HepG2 (cell line): Measurements from ENCODE around the gene MTRR. TPM values are rescaled to one million over a fixed set of nuclear protein-coding genes. Genes with fewer than 3 reads are reported as not detected.
A peak's percentile ranks its signal among the peaks of the same experiment; 100 is the strongest.

Source experiments
- ATAC-seq: fragments of 200-7000 bp; cut with Tn5 transposase; 3 replicates; pipeline ENCODE4 v1.9.1; 2020; ENCODE audit warnings: mild to moderate bottlenecking, moderate library complexity
- Bru-seq: library from RNA; stranded (reverse); fragments of 400-500 nt; gene quantifications from one replicate; lab custom pipeline; 2021; lab: Mats Ljungman, UMichigan
- BruChase-seq, 2 experiments: library from RNA; stranded (reverse); fragments of 400-500 nt; gene quantifications; one replicate each; lab custom pipeline; 2021; lab: Mats Ljungman, UMichigan
- BruUV-seq: library from RNA; stranded (reverse); fragments of 400-500 nt; replicated peaks from 2 replicates; lab custom pipeline; 2021; lab: Mats Ljungman, UMichigan
- CTCF ChIA-PET: fragments of 300-600 bp; formaldehyde crosslinking; extraction: SDS; loops from one replicate; lab custom pipeline; 2021; ENCODE audit warnings: low total read pairs, inconsistent platforms, low intra/inter-chr PET ratio; lab: Yijun Ruan, JAX
- POLR2A ChIA-PET: fragments of 350-600 bp; sonication (Branson Sonifier 250); formaldehyde crosslinking; loops from one replicate; lab custom pipeline; 2020; ENCODE audit warnings: antibody characterized with exemption, inconsistent platforms; lab: Yijun Ruan, JAX
- DNase-seq: peaks from one replicate; pipeline ENCODE4 v3.0.0-alpha.2; 2015; ENCODE audit warnings: low spot score
- FAIRE-seq: peaks from 3 replicates; lab custom pipeline; 2011; peaks lifted over from hg19 to GRCh38; lab: Jason Lieb, UNC
- H2AFZ ChIP-seq: one replicate; pipeline ENCODE4 v1.6.1; 2011; ENCODE audit warnings: low read length, inconsistent platforms
- H3K27ac ChIP-seq: fragments of 300-600 bp; 3 replicates; pipeline ENCODE4 v1.8.0; 2011; ENCODE audit warnings: mixed run types, mild to moderate bottlenecking, mixed read lengths, low read length, inconsistent platforms; ENCODE audit not compliant: insufficient read depth; ENCODE audit errors: extremely low read length
- H3K27me3 ChIP-seq, 2 experiments: fragments of 200-600 bp in 1 of 2; 2 replicates in 1 of 2; 3 replicates in 1 of 2; pipeline versions ENCODE4 v1.6.0 to v1.8.0; 2011; ENCODE audit warnings: low read length in 2 of 2, mild to moderate bottlenecking in 2 of 2, moderate library complexity in 2 of 2, inconsistent platforms in 1 of 2; ENCODE audit not compliant: insufficient read depth in 2 of 2, control insufficient read depth in 1 of 2
- H3K36me3 ChIP-seq, 2 experiments: fragments of 200-600 bp in 1 of 2; replicated peaks in 1 of 2; 2 replicates in 1 of 2; 3 replicates in 1 of 2; pipeline versions ENCODE4 v1.5.1 to v1.8.0; 2011; ENCODE audit warnings: low read length in 2 of 2, inconsistent platforms in 1 of 2; ENCODE audit not compliant: insufficient read depth in 2 of 2, control insufficient read depth in 1 of 2
- H3K4me1 ChIP-seq: 2 replicates; pipeline ENCODE4 v1.5.1; 2012; ENCODE audit warnings: low read length, inconsistent platforms; ENCODE audit not compliant: insufficient read depth
- H3K4me2 ChIP-seq: 2 replicates; pipeline ENCODE4 v1.6.0; 2011; ENCODE audit warnings: low read depth, low read length, inconsistent platforms
- H3K4me3 ChIP-seq, 3 experiments: fragments of 200-600 bp in 1 of 3; sonication (generic), shearing (Covaris generic) in 1 of 3; replicated peaks in 1 of 3; 2 replicates each; pipeline ENCODE4 v1.5.1; 2011 to 2016; ENCODE audit warnings: low read length in 3 of 3, inconsistent platforms in 2 of 3, low read depth in 2 of 3, mild to moderate bottlenecking in 2 of 3, control low read depth in 1 of 3, mixed read lengths in 1 of 3; ENCODE audit not compliant: insufficient read depth in 1 of 3
- H3K79me2 ChIP-seq: one replicate; pipeline ENCODE4 v1.6.1; 2011; ENCODE audit warnings: low read length, inconsistent platforms; ENCODE audit not compliant: insufficient read depth
- H3K9ac ChIP-seq: 2 replicates; pipeline ENCODE4 v1.6.0; 2011; ENCODE audit warnings: mild to moderate bottlenecking, low read depth, low read length, inconsistent platforms; ENCODE audit not compliant: insufficient read depth
- H3K9me3 ChIP-seq: 2 replicates; pipeline ENCODE4 v1.5.1; 2012; ENCODE audit warnings: mild to moderate bottlenecking, low read length
- H4K20me1 ChIP-seq: 2 replicates; pipeline ENCODE4 v1.6.0; 2011; ENCODE audit warnings: inconsistent platforms, mild to moderate bottlenecking, low read length, moderate library complexity; ENCODE audit not compliant: insufficient read depth
- ARNTL ChIP-seq: sonication (generic); formaldehyde crosslinking; IDR thresholded peaks from 2 replicates; pipeline ENCODE4 v1.4.0; 2020; ENCODE audit warnings: mild to moderate bottlenecking, missing genetic modification reagents
- ASH2L ChIP-seq: fragments of 300-600, 200-600 bp; sonication (generic); IDR thresholded peaks from 2 replicates; pipeline ENCODE4 v1.7.0; 2017; ENCODE audit warnings: low read depth, mild to moderate bottlenecking, moderate library complexity, mixed read lengths, low read length; ENCODE audit not compliant: insufficient read length
- BRD4 ChIP-seq: sonication (generic); formaldehyde crosslinking; IDR thresholded peaks from 2 replicates; pipeline ENCODE4 v1.4.0; 2020; ENCODE audit warnings: missing genetic modification reagents
- FOXA3 ChIP-seq: IDR thresholded peaks from 2 replicates; pipeline ENCODE4 v1.6.1; 2016; ENCODE audit warnings: missing genetic modification reagents, missing compliant biosample characterization
- GFI1 ChIP-seq: sonication (generic); formaldehyde crosslinking; IDR thresholded peaks from 2 replicates; pipeline ENCODE4 v1.5.0; 2020; ENCODE audit warnings: missing genetic modification reagents, mild to moderate bottlenecking, borderline replicate concordance
- KDM3A ChIP-seq: IDR thresholded peaks from 2 replicates; pipeline ENCODE4 v1.6.1; 2018; ENCODE audit warnings: low read depth, missing compliant biosample characterization
- MLLT10 ChIP-seq: sonication (generic); formaldehyde crosslinking; IDR thresholded peaks from 2 replicates; pipeline ENCODE4 v1.4.0; 2020; ENCODE audit warnings: missing genetic modification reagents
- MXD4 ChIP-seq: IDR thresholded peaks from 2 replicates; pipeline ENCODE4 v1.6.1; 2016; ENCODE audit warnings: mild to moderate bottlenecking, missing biosample characterization, missing genetic modification reagents
- PCBP1 ChIP-seq: fragments of 200-400 bp; formaldehyde crosslinking; IDR thresholded peaks from 2 replicates; pipeline ENCODE4 v1.6.1; 2017; ENCODE audit warnings: mild to moderate bottlenecking, low read depth, low read length, borderline replicate concordance
- SIN3B ChIP-seq: fragments of 150-350 bp; IDR thresholded peaks from 2 replicates; pipeline ENCODE4 v1.6.1; 2014; ENCODE audit warnings: low read length
- SMAD1 ChIP-seq: sonication (generic); formaldehyde crosslinking; IDR thresholded peaks from 2 replicates; pipeline ENCODE4 v1.4.0; 2020; ENCODE audit warnings: missing genetic modification reagents, low read depth, mild to moderate bottlenecking, borderline replicate concordance
- ZBTB14 ChIP-seq: sonication (generic); formaldehyde crosslinking; IDR thresholded peaks from 2 replicates; pipeline ENCODE4 v1.4.0; 2020; ENCODE audit warnings: missing genetic modification reagents
- ZNF337 ChIP-seq: sonication (generic); formaldehyde crosslinking; IDR thresholded peaks from 2 replicates; pipeline ENCODE4 v1.5.1; 2020; ENCODE audit warnings: missing genetic modification reagents, low read depth, mild to moderate bottlenecking, borderline replicate concordance
- ZNF451 ChIP-seq: sonication (generic); formaldehyde crosslinking; IDR thresholded peaks from 2 replicates; pipeline ENCODE4 v1.5.0; 2020; ENCODE audit warnings: mild to moderate bottlenecking, missing genetic modification reagents
- ZNF552 ChIP-seq: sonication (generic); formaldehyde crosslinking; IDR thresholded peaks from 2 replicates; pipeline ENCODE4 v1.9.0; 2022; ENCODE audit warnings: missing genetic modification reagents, mild to moderate bottlenecking, borderline replicate concordance
- ZNF709 ChIP-seq: sonication (generic); formaldehyde crosslinking; IDR thresholded peaks from 2 replicates; pipeline ENCODE4 v1.5.0; 2020; ENCODE audit warnings: mild to moderate bottlenecking, missing genetic modification reagents
- ZNF761 ChIP-seq: sonication (generic); formaldehyde crosslinking; conservative IDR thresholded peaks from 2 replicates; pipeline ENCODE4 v1.4.0; 2020; ENCODE audit warnings: mild to moderate bottlenecking, missing genetic modification reagents
- WGBS: methylation state at CpG from one replicate; pipeline ENCODE4 v1.1.6; 2017; ENCODE audit warnings: low lambda C conversion rate; 5-methylcytosine and 5-hydroxymethylcytosine counted together
- in situ Hi-C: cut with HindIII; loops from 2 replicates; pipeline ENCODE4 v1.10.0; 2017; ENCODE audit warnings: low pct_unique_long_range_greater_than_20kb; ENCODE audit not compliant: extremely low pct_ligation_motif_present
- intact Hi-C: fragments of 100-400 bp; cut with micrococcal nuclease; formaldehyde crosslinking; loops from one replicate; pipeline ENCODE4 v1.10.0; 2022; ENCODE audit not compliant: unreplicated experiment
- long read RNA-seq, 2 experiments: library from RNA in 1 of 2; library from polyadenylated mRNA in 1 of 2; stranded (forward) in 1 of 2; unstranded in 1 of 2; transcript quantifications; one replicate each; pipeline ENCODE4 v2.0.0, GENCODE V29; 2019 to 2022
- polyA minus RNA-seq, 3 experiments: library from RNA; depleted of rRNA, polyadenylated mRNA; stranded (reverse); fragments of >200 nt; gene quantifications; 2 replicates each; pipeline ENCODE4 v1.2.3, GENCODE V29; 2011; ENCODE audit warnings: low replicate concordance in 1 of 3
- polyA plus RNA-seq, 8 experiments: library from polyadenylated mRNA; depleted of rRNA in 3 of 8; stranded (reverse) in 7 of 8; unstranded in 1 of 8; fragments of >200 nt; fragmentation: Illumina TruSeq in 4 of 8; extraction: Trizol in 4 of 8; gene quantifications; 2 replicates each; pipeline versions ENCODE4 v1.2.1 to v1.2.3, GENCODE V29; 2011 to 2016; ENCODE audit warnings: low read depth in 4 of 8, missing spikeins in 1 of 8, mixed read lengths in 1 of 8; ENCODE audit not compliant: insufficient read depth in 1 of 8
- total RNA-seq, 5 experiments: library from RNA; depleted of rRNA; stranded (reverse); fragments of >200 nt; fragmentation: Illumina TruSeq; extraction: Trizol; gene quantifications; 2 replicates each; pipeline ENCODE4 v1.2.3, GENCODE V29; 2016; ENCODE audit warnings: low read depth in 1 of 5

MTRR gene
- total RNA-seq (2016; rRNA removed; fragmentation: Illumina TruSeq; extraction: Trizol) (39.2 and 43.1 TPM in 2 replicates), polyA plus RNA-seq (2011; rRNA removed) (53.9 and 59.2 TPM in 2 replicates), polyA minus RNA-seq (2011; rRNA and poly(A)+ RNA removed; ENCODE audit: low replicate concordance) (87.7 and 260 TPM in 2 replicates), Bru-seq, nascent RNA (percentile 90 among the genes with signal in this experiment), BruChase-seq, experiment 1, labeled RNA remaining after a 6-hour chase (percentile 87 among the genes with signal in this experiment), BruChase-seq, experiment 2, labeled RNA remaining after a 2-hour chase (percentile 89 among the genes with signal in this experiment)
- total RNA-seq (2016; cell fraction: cytosol; rRNA removed; fragmentation: Illumina TruSeq; extraction: Trizol; ENCODE audit: low read depth), result 9.6 and 9.7 TPM in 2 replicates
- total RNA-seq (2016; cell fraction: insoluble cytoplasmic fraction; rRNA removed; fragmentation: Illumina TruSeq; extraction: Trizol), result 44.7 and 46.0 TPM in 2 replicates
- total RNA-seq (2016; cell fraction: membrane; rRNA removed; fragmentation: Illumina TruSeq; extraction: Trizol), result 19.2 TPM in 2 replicates
- 73.8 and 83.7 TPM in 2 replicates for total RNA-seq (2016; cell fraction: nucleus; rRNA removed; fragmentation: Illumina TruSeq; extraction: Trizol)
- polyA plus RNA-seq (2011; cell fraction: cytosol; rRNA removed), result 24.6 and 29.6 TPM in 2 replicates
- 76.6 and 78.8 TPM in 2 replicates for polyA plus RNA-seq (2011; cell fraction: nucleus; rRNA removed)
- polyA plus RNA-seq (2012), result 27.0 and 30.9 TPM in 2 replicates
- polyA plus RNA-seq (2016; cell fraction: cytosol; fragmentation: Illumina TruSeq; extraction: Trizol; ENCODE audit: low read depth), result 5.1 and 6.8 TPM in 2 replicates
- 49.7 and 51.4 TPM in 2 replicates for polyA plus RNA-seq (2016; cell fraction: insoluble cytoplasmic fraction; fragmentation: Illumina TruSeq; extraction: Trizol; ENCODE audit: low read depth)
- 15.2 and 18.8 TPM in 2 replicates for polyA plus RNA-seq (2016; cell fraction: membrane; fragmentation: Illumina TruSeq; extraction: Trizol; ENCODE audit: low read depth)
- 66.9 and 74.7 TPM in 2 replicates for polyA plus RNA-seq (2016; cell fraction: nucleus; fragmentation: Illumina TruSeq; extraction: Trizol; ENCODE audit: insufficient read depth, low read depth)
- polyA minus RNA-seq (2011; cell fraction: cytosol; rRNA and poly(A)+ RNA removed), result 25.6 and 30.9 TPM in 2 replicates
- 211 and 212 TPM in 2 replicates for polyA minus RNA-seq (2011; cell fraction: nucleus; rRNA and poly(A)+ RNA removed)
- long read RNA-seq, experiment 1, transcript MTRR-202 (15 exons, 3,215 nt), result major isoform, 9 of 27 reads
- long read RNA-seq, experiment 1, partial matches to known transcripts, result 7 of 27 reads
- long read RNA-seq, experiment 1, other reads (novel, unspliced or antisense), result 5 of 27 reads
- long read RNA-seq, experiment 2, partial matches to known transcripts, result 8 of 37 reads
- long read RNA-seq, experiment 2, other reads (novel, unspliced or antisense), result 29 of 37 reads

- peak within 1 kb of the TSS; percentile 74 for H3K27ac ChIP-seq
- H2AFZ ChIP-seq, result no peak within 1 kb of the TSS
- DNase-seq (peak; percentile 84), FAIRE-seq (peak; percentile 79), ATAC-seq (peak; percentile 100)
- no peaks in the 10 kb centered on the region for H3K9me3 ChIP-seq
- POLR2A ChIA-PET, result interaction anchor here (0.9 to 2.1 kb wide), 5 partner anchors 9 to 588 kb away, joined by 3 to 18 read pairs (median 4); partner anchors contain the start of gene CFAP90
- peak within 1 kb of the TSS; percentile 82 for H3K4me2 ChIP-seq
- H3K27me3 ChIP-seq, result no peaks in the 10 kb centered on the region; a peak in 1 of 5 replicates
- BruUV-seq, result no TSS peak
- peak within 1 kb of the TSS; percentile 92 for H3K9ac ChIP-seq
- peaks cover 62% of the 10 kb centered on the region for H3K79me2 ChIP-seq
- under 1% methylated on average over 17 of the region's 83 CpGs for WGBS
- H3K36me3 ChIP-seq, result peaks cover 0 to 36% of the 10 kb centered on the region in 2 experiments; a peak in 2 of 5 replicates
- peaks cover 15% of the 10 kb centered on the region; the same call in 1 of the 2 replicates for H4K20me1 ChIP-seq
- CTCF ChIA-PET, result no interaction called here
- in situ Hi-C loops (no loop called here), intact Hi-C loops (loop anchor here (1.0 kb wide), 1 partner anchor 10 kb away; no protein-coding TSS in a partner anchor)
- H3K4me3 ChIP-seq, result peak within 1 kb of the TSS; percentile 84 to 89 (median 87)
- H3K4me1 ChIP-seq, result peaks cover 59% of the 10 kb centered on the region
- TF ChIP-seq KDM3A (CRISPR knock-in tag) (peak; percentile 21; the same call in 1 of the 2 replicates), PCBP1 (0 out of 2 replicates have a peak, but pooled peaks have one; percentile 60), ZNF451 (CRISPR knock-in tag) (0 out of 2 replicates have a peak, but pooled peaks have one; percentile 56), ASH2L (peak; percentile 92), ZNF337 (CRISPR knock-in tag) (peak; percentile 78; the same call in 1 of the 2 replicates), GFI1 (CRISPR knock-in tag) (no peak), ZNF552 (CRISPR knock-in tag) (peak; percentile 73; the same call in 1 of the 2 replicates), BRD4 (CRISPR knock-in tag) (peak; percentile 63; the same call in 1 of the 2 replicates), SIN3B (peak; percentile 61; the same call in 1 of the 2 replicates), MLLT10 (CRISPR knock-in tag) (no peak), ZNF761 (CRISPR knock-in tag) (no peak), ARNTL (CRISPR knock-in tag) (0 out of 2 replicates have a peak, but pooled peaks have one; percentile 43), MXD4 (CRISPR knock-in tag) (peak; percentile 43; the same call in 1 of the 2 replicates), ZNF709 (CRISPR knock-in tag) (no peak), ZBTB14 (CRISPR knock-in tag) (no peak), SMAD1 (CRISPR knock-in tag) (peak; percentile 61; the same call in 1 of the 2 replicates), FOXA3 (peak; percentile 3; the same call in 1 of the 2 replicates)
These were observed at the start of gene MTRR, which contains the start of gene FASTKD3 for GRCh38 chr5:7868773-7869473. Gene MTRR, plus strand, starts transcription at chr5:7869148. Its CDS starts 1,647 bp downstream, at chr5:7870795. Gene FASTKD3, minus strand, starts transcription at chr5:7869031. Its CDS starts 948 bp downstream, at chr5:7868083.
